Naive thymus-derived CD8-positive, alpha-beta T cell (primary cell): ENCODE results near the gene CNIH3. TPM values are rescaled to one million over a fixed set of nuclear protein-coding genes. Genes with fewer than 3 reads are reported as not detected.
A peak's percentile ranks its signal among the peaks of the same experiment; 100 is the strongest.

ENCODE experiments used
- ATAC-seq, 2 donors: fragments of 150-1000 bp; cut with Tn5 transposase in 1 of 2; sonication (Bioruptor Pico), chemical (Tn5 transposase) in 1 of 2; 1 replicate in 1 of 2; 2 replicates in 1 of 2; pipeline ENCODE4 v1.10.0; 2021; ENCODE audit warnings: mild to moderate bottlenecking in 2 of 2, moderate library complexity in 2 of 2
- POLR2A ChIA-PET: fragments of 350-600 bp; sonication (Branson Sonifier 250); formaldehyde crosslinking; loops from one replicate; lab custom pipeline; 2021; ENCODE audit warnings: antibody characterized with exemption; lab: Charles Lee
- DNase-seq, 10 donors: peaks; one replicate each; pipeline versions ENCODE4 v3.0.0 to v3.0.0-alpha.2; 2020 to 2022
- H3K27ac Mint-ChIP-seq, 10 donors: one replicate each; pipeline ENCODE4 v1.8.0; 2020 to 2022; ENCODE audit warnings: mild to moderate bottlenecking in 10 of 10, mixed read lengths in 10 of 10, moderate library complexity in 4 of 10, inconsistent platforms in 1 of 10
- H3K27me3 Mint-ChIP-seq, 5 donors: one replicate each; pipeline ENCODE4 v1.8.0; 2021 to 2022; ENCODE audit warnings: mixed read lengths in 5 of 5
- H3K36me3 Mint-ChIP-seq, 3 donors: one replicate each; pipeline ENCODE4 v1.8.0; 2020 to 2022; ENCODE audit warnings: mixed read lengths in 3 of 3, mild to moderate bottlenecking in 2 of 3, inconsistent platforms in 1 of 3
- H3K4me1 Mint-ChIP-seq, 4 donors: one replicate each; pipeline ENCODE4 v1.8.0; 2021 to 2022; ENCODE audit warnings: mixed read lengths in 4 of 4
- H3K4me3 Mint-ChIP-seq, 10 donors: one replicate each; pipeline ENCODE4 v1.8.0; 2020 to 2022; ENCODE audit warnings: mild to moderate bottlenecking in 10 of 10, mixed read lengths in 10 of 10, moderate library complexity in 6 of 10, inconsistent platforms in 1 of 10
- H3K9me3 Mint-ChIP-seq, 9 donors: one replicate each; pipeline ENCODE4 v1.8.0; 2020 to 2022; ENCODE audit warnings: mixed read lengths in 9 of 9, mild to moderate bottlenecking in 3 of 9, inconsistent platforms in 1 of 9, moderate library complexity in 1 of 9
- polyA plus RNA-seq, 3 donors: library from polyadenylated mRNA; unstranded; fragments of 300-500 nt; fragmentation: Illumina TruSeq; gene quantifications; one replicate each; pipeline ENCODE4 v1.2.3, GENCODE V29; 2021
- total RNA-seq, 8 experiments: library from RNA in 2 of 8; stranded (reverse) in 2 of 8; gene quantifications; one replicate each; pipeline ENCODE4 v1.2.3 and lab custom pipeline; 2021 to 2026

CNIH3 gene
- total and polyA plus RNA-seq, 5 experiments from 2014 or later, result 0.98 to 3.6 (median 1.5) TPM

DNA sequence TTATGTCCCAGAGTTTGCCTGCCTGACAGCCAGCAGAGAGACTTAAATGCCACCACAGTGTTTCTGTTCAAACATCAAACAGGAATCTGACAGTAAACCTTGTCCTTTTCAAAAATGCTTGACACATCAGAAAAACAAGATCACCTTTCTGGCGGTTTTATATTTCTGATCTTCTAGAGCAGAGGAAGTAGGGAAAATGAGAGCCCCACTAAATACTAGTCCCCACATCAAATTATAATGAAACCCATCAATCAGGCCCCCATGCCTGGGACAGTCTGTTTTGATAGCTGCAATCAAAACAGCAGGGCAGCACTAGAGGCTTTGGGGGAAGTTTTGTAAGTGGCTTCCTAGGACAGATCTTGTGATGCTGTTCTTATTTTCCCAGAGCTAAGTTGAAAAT is 129.3 kb downstream of the CNIH3 start:
- peaks cover 14 to 34% (median 20%) of the 10 kb centered on the region in 4 donors for H3K4me1 Mint-ChIP-seq
- no peaks in the 10 kb centered on the region for H3K9me3 Mint-ChIP-seq
- peaks cover 0 to 4% (median under 1%) of the 10 kb centered on the region in 5 donors for H3K27me3 Mint-ChIP-seq
- ATAC-seq (peak in 1 of 2 donors; percentile 57), DNase-seq (peak in 3 of 10 donors; percentile 3 to 24 (median 19))
- peak overlapping the region in 5 of 10 donors; percentile 3 to 61 (median 22) for H3K4me3 Mint-ChIP-seq
- H3K36me3 Mint-ChIP-seq, result no peaks in the 10 kb centered on the region
- POLR2A ChIA-PET, result no interaction called here
- peak overlapping the region in 9 of 10 donors; percentile 18 to 70 (median 44) for H3K27ac Mint-ChIP-seq

DNA sequence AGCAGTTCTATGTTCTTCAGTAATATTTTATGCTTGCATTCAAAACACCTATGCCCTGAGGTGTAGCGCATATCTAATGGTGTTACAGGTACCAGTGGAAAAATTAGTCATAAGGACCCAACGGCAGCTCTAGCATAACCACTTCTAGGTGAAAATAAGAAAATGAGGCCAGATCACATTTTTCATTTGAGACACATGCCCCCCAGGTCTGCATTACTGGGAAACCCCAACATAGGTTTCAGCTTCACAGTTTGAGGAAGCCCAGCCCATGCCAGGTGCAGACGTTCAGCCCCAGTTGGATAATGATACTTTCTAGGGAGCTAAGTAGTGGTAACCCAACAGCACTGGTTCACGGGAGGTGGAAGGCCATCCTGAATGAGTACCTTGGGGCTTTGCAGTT is 129.8 kb downstream of the CNIH3 start:
- H3K4me1 Mint-ChIP-seq, result peaks cover 16 to 36% (median 20%) of the 10 kb centered on the region in 4 donors

DNA sequence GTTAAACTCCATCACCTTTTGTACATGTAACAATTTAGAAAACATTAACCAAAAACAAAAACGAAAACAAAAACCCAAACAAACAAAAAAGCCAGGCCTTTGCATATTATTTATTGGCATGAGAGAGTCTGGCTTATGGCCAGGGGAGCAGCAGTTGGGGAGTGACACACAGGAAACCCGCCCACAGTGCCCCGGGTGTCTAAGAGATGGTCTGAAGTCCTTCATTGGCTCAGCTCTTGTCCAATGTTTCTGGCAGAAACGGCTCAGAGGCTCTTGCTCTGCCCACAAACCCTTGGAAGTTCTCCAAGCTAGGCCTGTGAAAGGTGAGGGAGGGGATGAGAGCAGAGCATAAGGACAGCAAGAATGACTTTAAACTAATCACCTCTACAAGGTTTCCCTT is 131.5 kb downstream of the CNIH3 start:
- H3K27me3 Mint-ChIP-seq, result peaks cover 0 to 6% (median 4%) of the 10 kb centered on the region in 5 donors
- ATAC-seq, result no peak
- H3K4me3 Mint-ChIP-seq, result no peak overlapping the region

More for the DNA sequence above, 129.8 kb downstream of the CNIH3 start:
- peak overlapping the region in 2 of 10 donors; percentile 22 to 61 for H3K4me3 Mint-ChIP-seq
- ATAC-seq (peak in 1 of 2 donors; percentile 18), DNase-seq (no peak)
- H3K27ac Mint-ChIP-seq, result peak overlapping the region in 4 of 10 donors; percentile 7 to 38 (median 22)
- peaks cover 0 to 6% (median 2%) of the 10 kb centered on the region in 5 donors for H3K27me3 Mint-ChIP-seq
- no peaks in the 10 kb centered on the region for H3K36me3 Mint-ChIP-seq
- H3K9me3 Mint-ChIP-seq, result no peaks in the 10 kb centered on the region
- POLR2A ChIA-PET, result no interaction called here

DNA sequence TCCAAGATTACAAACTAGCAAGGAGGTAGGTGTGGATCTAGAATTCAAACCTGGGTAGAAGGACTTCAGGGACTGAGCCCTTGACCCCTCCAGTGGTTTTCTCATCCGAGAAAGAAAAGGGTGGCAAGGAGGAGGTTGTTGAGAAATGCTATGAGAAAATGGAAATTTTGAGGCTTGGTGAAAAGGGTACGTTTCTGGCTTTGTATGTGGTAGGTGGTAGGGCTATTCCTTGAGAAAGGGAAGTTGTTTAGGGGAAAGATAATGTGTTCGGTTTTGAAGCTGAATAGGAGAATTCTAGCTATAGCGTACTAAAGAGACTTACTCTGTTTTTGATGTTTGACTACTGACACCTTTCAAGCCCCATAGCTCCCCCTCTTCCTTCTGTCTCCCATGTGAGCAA is 133.8 kb downstream of the CNIH3 start:
- Mint-ChIP-seq H3K4me1 (peaks cover 15 to 29% (median 23%) of the 10 kb centered on the region in 4 donors), H3K9me3 (no peaks in the 10 kb centered on the region), H3K4me3 (no peak overlapping the region), H3K27me3 (peaks cover 0 to 7% (median 4%) of the 10 kb centered on the region in 5 donors), H3K27ac (no peak overlapping the region), H3K36me3 (no peaks in the 10 kb centered on the region)
- DNase-seq (no peak), ATAC-seq (no peak)
- POLR2A ChIA-PET, result no interaction called here

More for the DNA sequence above, 131.5 kb downstream of the CNIH3 start:
- DNase-seq, result no peak
- POLR2A ChIA-PET, result no interaction called here
- Mint-ChIP-seq H3K9me3 (no peaks in the 10 kb centered on the region), H3K27ac (no peak overlapping the region), H3K36me3 (no peaks in the 10 kb centered on the region), H3K4me1 (peaks cover 18 to 38% (median 24%) of the 10 kb centered on the region in 4 donors)

DNA sequence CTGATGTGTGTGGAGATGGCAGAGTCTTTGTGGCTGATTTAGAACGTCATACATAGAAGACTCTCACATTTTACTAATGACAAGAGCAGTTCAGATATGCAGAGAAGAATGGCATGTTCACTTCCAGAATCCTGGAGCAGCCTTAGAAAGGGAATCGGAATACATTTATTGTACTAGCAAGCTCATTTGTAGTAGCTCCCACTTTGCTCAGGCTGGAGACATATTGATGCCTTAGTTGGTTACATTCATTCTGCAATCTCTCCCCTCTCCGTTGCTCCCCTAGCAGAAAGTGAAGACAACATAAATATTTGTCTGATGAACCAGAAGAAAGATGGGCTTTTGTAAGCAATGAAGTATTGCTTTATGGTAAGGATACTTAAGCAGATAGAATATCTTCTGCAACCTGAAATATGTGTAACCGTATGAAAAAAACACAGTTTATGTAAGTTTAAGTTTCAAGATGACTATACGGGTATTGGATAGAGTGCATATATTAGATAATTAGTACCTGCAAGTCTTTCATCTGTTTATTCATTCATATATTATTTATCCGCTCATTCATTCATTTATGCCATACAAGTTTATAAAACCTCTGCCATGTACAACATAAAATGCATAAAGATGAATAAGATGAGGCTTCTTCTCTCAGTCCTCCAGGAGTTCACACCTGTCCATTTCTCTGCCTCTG is 135.7 kb downstream of the CNIH3 start:
- H3K27ac Mint-ChIP-seq, result peak overlapping the region in 1 of 10 donors; percentile 91
- POLR2A ChIA-PET, result no interaction called here
- H3K4me3 Mint-ChIP-seq, result no peak overlapping the region
- no peaks in the 10 kb centered on the region for H3K9me3 Mint-ChIP-seq
- no peaks in the 10 kb centered on the region for H3K36me3 Mint-ChIP-seq
- peaks cover 3 to 11% (median 8%) of the 10 kb centered on the region in 4 donors for H3K4me1 Mint-ChIP-seq
- DNase-seq (no peak), ATAC-seq (no peak)
- peaks cover 0 to 8% (median 6%) of the 10 kb centered on the region in 5 donors for H3K27me3 Mint-ChIP-seq

DNA sequence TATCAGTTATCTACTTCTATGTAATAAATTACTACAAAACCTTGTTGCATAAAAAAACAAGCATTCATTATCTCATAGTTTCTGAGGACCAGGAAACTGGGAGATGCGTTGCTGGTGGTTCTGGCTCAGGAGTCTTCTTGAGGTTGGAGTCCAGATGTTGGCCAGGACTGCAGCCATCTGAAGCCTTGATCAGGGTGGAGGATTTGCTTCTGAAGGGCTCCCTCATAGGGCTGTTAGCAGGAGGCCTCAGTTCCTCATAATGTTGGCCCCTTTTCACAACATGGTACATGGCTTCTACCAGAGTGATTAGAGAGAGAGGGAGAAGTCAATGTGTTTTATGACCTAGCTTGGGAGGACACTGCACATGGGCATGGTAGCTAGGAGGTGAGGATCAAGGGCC is 137.4 kb downstream of the CNIH3 start:
- POLR2A ChIA-PET, result no interaction called here
- Mint-ChIP-seq H3K27ac (no peak overlapping the region), H3K27me3 (peaks cover 0 to 8% (median 6%) of the 10 kb centered on the region in 5 donors), H3K9me3 (peaks cover 0 to 5% (median 0%) of the 10 kb centered on the region in 9 donors), H3K4me1 (peaks cover 3 to 7% (median 4%) of the 10 kb centered on the region in 4 donors), H3K36me3 (peaks cover 0 to 3% (median 0%) of the 10 kb centered on the region in 3 donors), H3K4me3 (no peak overlapping the region)
- DNase-seq, result no peak
- ATAC-seq, result no peak

DNA sequence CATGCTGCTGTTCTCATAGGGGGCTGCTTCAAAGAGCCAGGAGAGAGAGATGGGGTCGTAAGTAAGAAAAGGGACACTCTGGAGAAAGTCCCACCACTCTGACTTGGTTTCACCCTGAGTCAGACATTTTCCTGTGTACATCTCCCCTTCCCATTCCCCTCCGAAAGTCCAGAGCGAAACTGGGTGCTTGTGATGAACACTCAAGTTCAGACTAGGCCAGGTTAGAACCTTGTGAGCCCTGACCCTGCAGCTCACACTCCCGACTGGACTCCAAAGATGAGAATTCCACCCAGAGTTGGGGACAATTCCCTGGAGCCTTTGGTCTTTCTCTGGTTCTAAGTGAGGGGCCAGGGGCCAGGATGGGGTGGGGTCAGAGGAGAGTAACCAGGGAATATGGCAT is 139.5 kb downstream of the CNIH3 start:
- POLR2A ChIA-PET, result no interaction called here
- Mint-ChIP-seq H3K4me3 (no peak overlapping the region), H3K4me1 (peaks cover 0 to 7% (median 2%) of the 10 kb centered on the region in 4 donors), H3K27me3 (peaks cover 0 to 12% (median 4%) of the 10 kb centered on the region in 5 donors), H3K36me3 (peaks cover 0 to 15% (median 5%) of the 10 kb centered on the region in 3 donors), H3K27ac (no peak overlapping the region), H3K9me3 (peaks cover 2 to 19% (median 9%) of the 10 kb centered on the region in 9 donors)
- ATAC-seq (no peak), DNase-seq (no peak)

DNA sequence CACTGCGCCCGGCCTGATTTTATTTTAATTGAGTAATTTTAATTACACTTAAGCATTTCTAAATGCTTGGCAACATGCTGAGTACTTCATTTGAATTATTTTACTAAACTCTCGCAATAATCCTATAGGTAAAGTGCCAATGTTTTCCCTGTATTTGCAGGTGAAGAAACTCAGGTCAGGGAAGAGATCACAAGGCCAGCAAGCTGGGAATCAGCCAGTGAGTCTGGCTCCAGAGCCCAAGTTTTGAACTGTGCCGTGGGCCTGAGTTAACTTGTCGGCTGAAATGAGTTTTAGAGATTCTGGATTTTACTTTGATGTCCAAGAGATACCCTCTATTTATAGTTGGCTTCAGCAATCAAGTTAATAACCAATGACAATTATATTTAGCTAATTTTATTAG is 141.4 kb downstream of the CNIH3 start:
- no peaks in the 10 kb centered on the region for H3K4me1 Mint-ChIP-seq
- no peak overlapping the region for H3K4me3 Mint-ChIP-seq
- peaks cover 0 to 15% (median 5%) of the 10 kb centered on the region in 3 donors for H3K36me3 Mint-ChIP-seq
- H3K27me3 Mint-ChIP-seq, result peaks cover 0 to 10% (median 7%) of the 10 kb centered on the region in 5 donors
- DNase-seq (no peak), ATAC-seq (no peak)
- H3K9me3 Mint-ChIP-seq, result peaks cover 2 to 19% (median 9%) of the 10 kb centered on the region in 9 donors
- H3K27ac Mint-ChIP-seq, result no peak overlapping the region
- POLR2A ChIA-PET, result no interaction called here

DNA sequence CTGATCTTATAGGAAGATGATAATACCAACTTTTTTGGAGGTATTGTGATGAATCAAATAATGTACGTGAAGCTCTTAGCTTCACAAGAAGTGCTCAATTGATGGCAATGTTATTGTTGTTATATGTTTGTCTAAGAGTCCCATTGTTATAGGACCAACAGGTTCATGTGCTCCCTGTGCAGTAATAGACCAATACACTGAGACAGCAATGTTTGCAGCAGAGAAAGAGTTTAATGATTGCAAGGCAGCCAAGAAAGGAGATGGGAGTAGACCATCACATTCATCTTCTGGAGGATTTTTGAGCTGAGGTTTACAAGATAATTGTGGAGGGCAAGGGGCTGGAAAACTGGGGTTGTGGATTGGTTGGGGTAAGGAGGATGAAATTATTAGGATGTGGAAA is 143.0 kb downstream of the CNIH3 start:
- Mint-ChIP-seq H3K9me3 (peaks cover 2 to 19% (median 9%) of the 10 kb centered on the region in 9 donors), H3K4me1 (no peaks in the 10 kb centered on the region), H3K4me3 (no peak overlapping the region), H3K27me3 (peaks cover 0 to 10% (median 5%) of the 10 kb centered on the region in 5 donors), H3K36me3 (peaks cover 0 to 15% (median 5%) of the 10 kb centered on the region in 3 donors), H3K27ac (no peak overlapping the region)
- DNase-seq (no peak), ATAC-seq (no peak)
- POLR2A ChIA-PET, result no interaction called here

DNA sequence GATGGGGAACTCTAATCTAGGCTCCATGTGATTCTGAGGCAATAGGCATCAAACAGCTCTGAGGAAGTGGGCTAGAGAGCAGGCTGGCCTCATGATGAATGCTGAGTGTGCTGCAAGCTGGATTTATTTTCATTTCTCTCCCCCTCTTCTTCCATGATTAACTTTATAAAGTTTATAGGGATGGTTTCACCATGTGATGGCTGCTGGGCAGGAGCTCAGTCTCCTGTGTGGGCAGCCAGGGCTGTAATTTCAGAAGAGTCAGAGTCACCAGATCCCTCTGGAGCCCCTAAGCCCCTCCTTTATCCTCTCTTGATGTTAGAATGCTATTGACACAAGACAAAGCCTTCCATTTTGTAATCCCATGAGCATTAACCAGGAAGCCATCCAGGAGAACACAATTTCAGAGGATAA is 143.6 kb downstream of the CNIH3 start:
- no peak overlapping the region for H3K27ac Mint-ChIP-seq
- H3K4me1 Mint-ChIP-seq, result no peaks in the 10 kb centered on the region
- POLR2A ChIA-PET, result no interaction called here
- no peak overlapping the region for H3K4me3 Mint-ChIP-seq
- peaks cover 0 to 10% (median 6%) of the 10 kb centered on the region in 5 donors for H3K27me3 Mint-ChIP-seq
- ATAC-seq (no peak), DNase-seq (no peak)
- peaks cover 2 to 19% (median 9%) of the 10 kb centered on the region in 9 donors for H3K9me3 Mint-ChIP-seq
- peaks cover 0 to 15% (median 5%) of the 10 kb centered on the region in 3 donors for H3K36me3 Mint-ChIP-seq

DNA sequence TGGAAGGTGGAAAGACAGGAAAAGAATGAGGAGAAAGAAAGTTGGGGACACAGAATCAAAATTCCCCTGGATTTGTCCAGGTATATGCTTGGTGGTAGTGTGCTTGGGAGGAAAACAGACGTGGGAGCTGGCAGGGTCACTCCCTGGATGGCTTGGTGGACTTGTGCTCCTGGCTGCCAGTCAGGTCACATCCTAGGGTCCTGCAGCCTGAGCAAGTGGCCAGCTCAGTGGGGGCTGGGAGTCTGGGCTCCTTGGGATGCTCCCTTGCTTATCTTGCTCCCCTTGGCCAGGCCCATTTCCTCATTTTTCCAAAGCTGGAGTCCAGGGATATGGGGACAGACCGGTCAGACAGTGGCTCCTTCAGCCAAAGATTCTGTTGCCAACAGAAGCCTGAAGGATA is 144.0 kb downstream of the CNIH3 start:
- DNase-seq, result no peak
- Mint-ChIP-seq H3K4me3 (no peak overlapping the region), H3K36me3 (peaks cover 0 to 15% (median 5%) of the 10 kb centered on the region in 3 donors), H3K9me3 (peaks cover 2 to 19% (median 9%) of the 10 kb centered on the region in 9 donors), H3K4me1 (no peaks in the 10 kb centered on the region), H3K27me3 (peaks cover 0 to 10% (median 8%) of the 10 kb centered on the region in 5 donors), H3K27ac (no peak overlapping the region)
- POLR2A ChIA-PET, result no interaction called here
- no peak for ATAC-seq

DNA sequence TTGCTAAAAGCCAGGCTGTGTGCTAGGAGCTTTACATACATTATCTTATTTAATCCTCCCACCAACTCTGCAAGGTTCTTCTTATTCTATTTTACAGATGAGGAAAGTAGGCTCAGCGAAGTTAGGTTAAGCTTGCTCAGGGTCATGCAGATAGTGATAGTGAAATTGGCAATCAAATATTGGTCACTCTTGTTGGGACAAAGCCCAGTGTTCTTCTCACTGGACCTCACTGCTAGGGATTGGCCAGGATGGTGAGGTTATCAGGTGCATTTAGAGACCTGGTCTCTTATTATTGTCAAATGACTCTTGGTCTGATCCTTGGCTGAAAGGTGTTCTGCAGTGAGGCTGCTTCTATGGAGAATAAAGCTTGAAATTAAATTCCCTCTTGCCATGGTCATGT is 145.1 kb downstream of the CNIH3 start:
- ATAC-seq (no peak), DNase-seq (no peak)
- H3K27ac Mint-ChIP-seq, result no peak overlapping the region
- POLR2A ChIA-PET, result no interaction called here
- peaks cover 2 to 17% (median 10%) of the 10 kb centered on the region in 5 donors for H3K27me3 Mint-ChIP-seq
- no peaks in the 10 kb centered on the region for H3K4me1 Mint-ChIP-seq
- peaks cover 2 to 19% (median 9%) of the 10 kb centered on the region in 9 donors for H3K9me3 Mint-ChIP-seq
- H3K4me3 Mint-ChIP-seq, result no peak overlapping the region
- H3K36me3 Mint-ChIP-seq, result peaks cover 0 to 15% (median 5%) of the 10 kb centered on the region in 3 donors

DNA sequence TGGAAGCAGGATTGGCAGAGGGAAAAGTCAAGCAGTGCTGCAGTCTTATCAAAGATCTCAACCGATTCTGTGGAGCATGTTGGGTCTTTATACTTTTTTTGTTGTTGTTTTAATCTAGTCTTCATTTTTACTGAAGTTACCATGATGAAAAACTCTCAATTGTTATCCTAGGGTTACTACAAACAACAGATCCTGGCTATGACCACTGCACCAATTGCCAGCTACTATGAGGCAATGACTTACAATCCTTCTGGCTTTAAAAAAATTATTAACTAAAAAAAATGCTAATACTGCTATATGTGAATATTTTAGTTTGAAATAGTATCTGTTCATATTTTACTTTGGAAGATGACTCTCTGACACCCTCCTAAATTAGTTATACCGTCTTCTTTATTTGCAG is 145.9 kb downstream of the CNIH3 start:
- H3K27ac Mint-ChIP-seq, result no peak overlapping the region
- DNase-seq, result no peak
- H3K4me1 Mint-ChIP-seq, result no peaks in the 10 kb centered on the region
- no peak for ATAC-seq
- no peak overlapping the region for H3K4me3 Mint-ChIP-seq
- POLR2A ChIA-PET, result no interaction called here
- H3K9me3 Mint-ChIP-seq, result peaks cover 2 to 19% (median 9%) of the 10 kb centered on the region in 9 donors
- peaks cover 0 to 15% (median 5%) of the 10 kb centered on the region in 3 donors for H3K36me3 Mint-ChIP-seq
- peaks cover 2 to 25% (median 12%) of the 10 kb centered on the region in 5 donors for H3K27me3 Mint-ChIP-seq
